Measurements from ENCODE around the gene CSMD2. TPM values are rescaled to one million over a fixed set of nuclear protein-coding genes. Genes with fewer than 3 reads are reported as not detected.

The CSMD2 gene
- total RNA-seq, 1 donor from 2014 or later, result 2.1 TPM

DNA sequence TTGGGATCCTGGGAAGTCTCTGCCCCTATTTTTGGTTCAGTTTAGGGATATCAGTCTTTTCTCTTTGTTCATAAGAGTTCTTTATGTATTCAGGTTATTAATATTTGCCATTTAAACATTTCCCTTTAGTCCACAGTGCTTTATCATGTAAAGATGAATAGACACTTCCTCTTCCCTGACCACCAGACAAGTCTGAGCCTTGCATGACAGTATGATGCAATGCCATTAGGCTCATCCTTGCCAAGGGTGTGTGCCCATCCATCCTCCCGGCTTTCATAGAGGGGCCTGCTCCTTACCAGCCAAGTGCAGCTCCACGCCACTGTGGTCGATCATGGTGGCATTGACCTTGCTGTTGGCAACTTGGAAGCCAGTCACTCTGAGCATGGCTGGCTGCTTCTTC is 640.4 kb downstream of the CSMD2 start:
- Mint-ChIP-seq H3K27me3 (ENCODE audit: unreplicated experiment) (peaks cover 1% of the 10 kb centered on the region), H3K27ac (ENCODE audit: unreplicated experiment) (no peak overlapping the region), H3K4me1 (ENCODE audit: unreplicated experiment) (no peaks in the 10 kb centered on the region), H3K9me3 (ENCODE audit: unreplicated experiment) (no peaks in the 10 kb centered on the region), H3K36me3 (ENCODE audit: low read depth, unreplicated experiment) (no peaks in the 10 kb centered on the region), H3K4me3 (ENCODE audit: unreplicated experiment) (no peak overlapping the region)
- no peak for DNase-seq (ENCODE audit: low spot score)
- TF ChIP-seq, protein P1, sequence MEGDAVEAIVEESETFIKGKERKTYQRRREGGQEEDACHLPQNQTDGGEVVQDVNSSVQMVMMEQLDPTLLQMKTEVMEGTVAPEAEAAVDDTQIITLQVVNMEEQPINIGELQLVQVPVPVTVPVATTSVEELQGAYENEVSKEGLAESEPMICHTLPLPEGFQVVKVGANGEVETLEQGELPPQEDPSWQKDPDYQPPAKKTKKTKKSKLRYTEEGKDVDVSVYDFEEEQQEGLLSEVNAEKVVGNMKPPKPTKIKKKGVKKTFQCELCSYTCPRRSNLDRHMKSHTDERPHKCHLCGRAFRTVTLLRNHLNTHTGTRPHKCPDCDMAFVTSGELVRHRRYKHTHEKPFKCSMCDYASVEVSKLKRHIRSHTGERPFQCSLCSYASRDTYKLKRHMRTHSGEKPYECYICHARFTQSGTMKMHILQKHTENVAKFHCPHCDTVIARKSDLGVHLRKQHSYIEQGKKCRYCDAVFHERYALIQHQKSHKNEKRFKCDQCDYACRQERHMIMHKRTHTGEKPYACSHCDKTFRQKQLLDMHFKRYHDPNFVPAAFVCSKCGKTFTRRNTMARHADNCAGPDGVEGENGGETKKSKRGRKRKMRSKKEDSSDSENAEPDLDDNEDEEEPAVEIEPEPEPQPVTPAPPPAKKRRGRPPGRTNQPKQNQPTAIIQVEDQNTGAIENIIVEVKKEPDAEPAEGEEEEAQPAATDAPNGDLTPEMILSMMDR (IDR thresholded peaks at IDR 0.05; ENCODE audit: unreplicated experiment), result no peak

DNA sequence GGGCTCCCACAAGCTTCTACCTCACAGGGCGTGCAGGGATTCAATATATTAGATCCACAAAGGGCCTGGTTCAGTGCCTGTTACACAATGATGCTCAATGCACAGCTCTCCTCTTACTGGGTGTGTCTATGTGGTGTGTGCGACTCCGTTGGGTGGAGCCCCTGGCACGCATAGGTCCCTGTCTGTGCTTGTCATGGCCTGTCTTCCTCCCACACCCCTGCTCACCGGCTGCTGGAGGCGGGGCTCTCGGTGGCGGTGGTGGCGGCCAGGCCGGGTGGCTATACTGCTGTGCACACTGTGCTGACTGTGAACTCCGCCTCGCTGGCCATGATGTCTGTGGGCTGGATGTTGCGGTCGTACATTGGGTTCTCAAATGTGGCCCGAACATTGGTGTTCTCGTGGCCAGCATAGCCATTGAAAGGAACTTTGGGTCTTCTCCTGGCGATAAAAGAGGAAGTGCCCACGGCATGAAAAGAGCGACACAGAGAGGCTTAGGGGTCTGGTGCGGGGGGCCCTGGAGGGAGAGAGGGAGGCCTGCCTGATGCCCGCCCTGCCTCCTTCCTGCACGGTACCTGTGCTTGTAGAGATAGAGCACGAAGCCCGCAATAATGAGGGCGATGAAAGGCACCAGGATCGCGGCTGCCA is 645.7 kb downstream of the CSMD2 start:
- no peak overlapping the region for H3K27ac Mint-ChIP-seq (ENCODE audit: unreplicated experiment)
- no peak for DNase-seq (ENCODE audit: low spot score)
- peaks cover 4% of the 10 kb centered on the region for H3K27me3 Mint-ChIP-seq (ENCODE audit: unreplicated experiment)
- TF ChIP-seq, protein P1 (IDR thresholded peaks at IDR 0.05; ENCODE audit: unreplicated experiment), result no peak
- no peaks in the 10 kb centered on the region for H3K4me1 Mint-ChIP-seq (ENCODE audit: unreplicated experiment)
- no peaks in the 10 kb centered on the region for H3K9me3 Mint-ChIP-seq (ENCODE audit: unreplicated experiment)
- H3K4me3 Mint-ChIP-seq (ENCODE audit: unreplicated experiment), result no peak overlapping the region
- H3K36me3 Mint-ChIP-seq (ENCODE audit: low read depth, unreplicated experiment), result no peaks in the 10 kb centered on the region

DNA sequence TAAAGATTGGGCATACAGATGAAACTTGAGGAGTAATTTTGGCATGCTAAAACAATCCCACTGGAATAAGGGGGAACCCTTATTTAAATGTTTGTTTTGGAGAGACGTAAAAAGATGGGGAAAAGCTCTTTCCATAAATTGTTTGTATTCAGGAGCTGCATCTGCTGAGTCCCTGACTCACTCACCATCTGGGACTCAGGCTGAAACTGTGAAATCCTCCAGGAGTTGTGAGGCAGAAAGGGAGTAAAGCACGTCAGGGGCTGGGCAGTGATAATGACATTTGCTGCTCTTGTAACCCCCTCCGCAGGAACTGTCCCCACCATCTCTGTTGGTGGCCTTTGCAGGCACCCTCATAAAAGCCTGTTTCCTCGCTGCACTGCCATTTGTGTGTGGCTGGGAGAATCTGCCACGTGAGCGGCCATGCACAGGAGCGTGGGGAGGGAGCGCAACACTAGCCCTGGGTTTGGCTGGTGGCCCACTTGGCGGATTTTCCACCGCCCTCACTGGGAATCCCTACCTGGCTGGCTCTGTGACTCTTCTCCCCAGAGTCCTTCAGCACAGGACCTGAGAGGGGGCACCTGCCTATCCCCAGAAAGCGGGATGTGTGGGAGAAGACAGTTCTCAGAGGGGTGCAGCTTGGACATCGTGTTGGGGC is 647.3 kb downstream of the CSMD2 start:
- Mint-ChIP-seq H3K4me3 (ENCODE audit: unreplicated experiment) (no peak overlapping the region), H3K36me3 (ENCODE audit: low read depth, unreplicated experiment) (no peaks in the 10 kb centered on the region), H3K27me3 (ENCODE audit: unreplicated experiment) (peaks cover 4% of the 10 kb centered on the region), H3K9me3 (ENCODE audit: unreplicated experiment) (no peaks in the 10 kb centered on the region), H3K27ac (ENCODE audit: unreplicated experiment) (no peak overlapping the region), H3K4me1 (ENCODE audit: unreplicated experiment) (no peaks in the 10 kb centered on the region)
- no peak for DNase-seq (ENCODE audit: low spot score)
- TF ChIP-seq, protein P1 (IDR thresholded peaks at IDR 0.05; ENCODE audit: unreplicated experiment), result no peak

DNA sequence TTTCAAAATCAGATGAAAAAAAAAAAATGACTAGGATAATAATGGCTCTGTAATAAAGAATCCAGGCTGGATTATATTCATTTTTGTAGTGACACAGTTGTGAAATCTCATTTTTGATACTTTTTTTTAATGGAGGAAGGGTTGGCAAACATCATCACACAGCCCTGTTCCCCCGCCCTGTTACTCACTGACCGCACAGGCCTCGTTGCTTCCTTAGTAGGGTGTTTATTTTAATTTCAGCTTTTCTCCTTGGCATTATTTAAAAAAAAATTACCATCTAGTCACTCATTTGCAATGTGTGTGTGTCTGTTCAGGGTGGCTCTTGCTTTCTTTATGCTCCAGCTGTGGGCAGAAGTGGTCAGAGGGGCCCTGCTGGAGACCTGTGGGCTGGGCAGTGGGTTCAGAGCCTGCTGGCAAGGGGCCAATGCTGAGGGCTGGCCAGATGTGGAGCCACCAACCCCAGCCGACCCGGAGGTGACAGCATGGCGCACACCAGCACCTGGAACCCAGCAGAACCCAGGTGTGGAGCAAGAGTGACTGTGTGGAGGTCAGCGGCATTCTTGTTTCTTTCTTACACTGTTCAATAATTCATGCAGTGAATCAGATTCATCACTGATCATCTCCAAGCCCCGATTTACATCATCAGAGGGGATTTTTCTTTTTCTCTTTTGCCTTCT is 648.0 kb downstream of the CSMD2 start:
- Mint-ChIP-seq H3K27me3 (ENCODE audit: unreplicated experiment) (peaks cover 2% of the 10 kb centered on the region), H3K27ac (ENCODE audit: unreplicated experiment) (no peak overlapping the region), H3K4me3 (ENCODE audit: unreplicated experiment) (no peak overlapping the region), H3K36me3 (ENCODE audit: low read depth, unreplicated experiment) (no peaks in the 10 kb centered on the region), H3K4me1 (ENCODE audit: unreplicated experiment) (no peaks in the 10 kb centered on the region), H3K9me3 (ENCODE audit: unreplicated experiment) (no peaks in the 10 kb centered on the region)
- TF ChIP-seq, protein P1 (IDR thresholded peaks at IDR 0.05; ENCODE audit: unreplicated experiment), result no peak
- DNase-seq (ENCODE audit: low spot score), result no peak

DNA sequence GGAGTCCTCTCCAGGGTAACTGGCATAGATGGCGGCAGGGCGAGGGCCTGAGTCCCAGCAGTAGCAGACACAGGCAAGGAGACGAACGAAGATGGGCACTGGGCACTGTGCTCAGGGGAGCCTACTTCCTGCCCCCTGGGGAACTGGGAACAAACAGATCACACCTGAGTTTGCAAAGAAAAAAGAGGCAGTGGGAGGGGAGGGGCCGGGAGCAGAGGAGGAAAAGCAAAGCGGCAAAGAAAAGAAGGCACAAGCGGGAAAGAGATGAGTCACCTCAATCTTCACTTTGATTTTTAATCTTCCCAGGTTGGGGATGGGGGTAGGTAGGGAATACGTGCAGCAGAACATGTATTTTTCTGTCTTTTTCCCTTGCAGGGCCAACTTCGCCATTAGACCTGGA is 648.6 kb downstream of the CSMD2 start:
- no peak overlapping the region for H3K27ac Mint-ChIP-seq (ENCODE audit: unreplicated experiment)
- TF ChIP-seq, protein P1 (IDR thresholded peaks at IDR 0.05; ENCODE audit: unreplicated experiment), result no peak

More for the DNA sequence above, 648.6 kb downstream of the CSMD2 start:
- H3K4me1 Mint-ChIP-seq (ENCODE audit: unreplicated experiment), result no peaks in the 10 kb centered on the region
- peaks cover 2% of the 10 kb centered on the region for H3K27me3 Mint-ChIP-seq (ENCODE audit: unreplicated experiment)
- DNase-seq (ENCODE audit: low spot score), result no peak
- no peaks in the 10 kb centered on the region for H3K36me3 Mint-ChIP-seq (ENCODE audit: low read depth, unreplicated experiment)
- no peak overlapping the region for H3K4me3 Mint-ChIP-seq (ENCODE audit: unreplicated experiment)
- H3K9me3 Mint-ChIP-seq (ENCODE audit: unreplicated experiment), result no peaks in the 10 kb centered on the region

All from endothelial cell (in vitro differentiated cells).